GM23338 (cell line): ENCODE data around the gene CHIC2. TPM values are rescaled to one million over a fixed set of nuclear protein-coding genes. Genes with fewer than 3 reads are reported as not detected.

ENCODE experiments used
- ATAC-seq: fragments of 200-7000 bp; cut with Tn5 transposase; 3 replicates; pipeline ENCODE4 v1.9.1; 2020
- DNase-seq: peaks from one replicate; pipeline ENCODE4 v3.0.0-alpha.2; 2015; ENCODE audit warnings: low spot score
- H2AFZ ChIP-seq: fragments of 200-600 bp; sonication (generic); 2 replicates; pipeline ENCODE4 v1.8.0; 2016; ENCODE audit warnings: antibody characterized with exemption, mild to moderate bottlenecking, moderate library complexity
- H3F3A ChIP-seq: fragments of 200-600 bp; sonication (generic); replicated peaks from 2 replicates; pipeline ENCODE4 v1.8.0; 2017; ENCODE audit warnings: antibody characterized with exemption, mixed run types, low read depth
- H3K27ac ChIP-seq: fragments of 200-600 bp; sonication (generic); 2 replicates; pipeline ENCODE4 v1.6.1; 2016; ENCODE audit warnings: low read depth
- H3K27me3 ChIP-seq: fragments of 200-600 bp; sonication (generic); 2 replicates; pipeline ENCODE4 v1.8.0; 2016; ENCODE audit warnings: mild to moderate bottlenecking, mixed run types, moderate library complexity; ENCODE audit not compliant: insufficient read depth
- H3K36me3 ChIP-seq: fragments of 200-600 bp; sonication (generic); 2 replicates; pipeline ENCODE4 v1.8.0; 2016; ENCODE audit warnings: mild to moderate bottlenecking; ENCODE audit not compliant: insufficient read depth
- H3K4me1 ChIP-seq: fragments of 200-600 bp; sonication (generic); 2 replicates; pipeline ENCODE4 v1.8.0; 2016; ENCODE audit warnings: mild to moderate bottlenecking, moderate library complexity; ENCODE audit not compliant: insufficient read depth
- H3K4me2 ChIP-seq: fragments of 200-600 bp; sonication (generic); 2 replicates; pipeline ENCODE4 v1.7.1; 2017; ENCODE audit warnings: mixed run types
- H3K4me3 ChIP-seq: fragments of 200-600 bp; sonication (generic); 2 replicates; pipeline ENCODE4 v1.6.1; 2016; ENCODE audit warnings: mixed run types
- H3K79me2 ChIP-seq: fragments of 200-600 bp; sonication (generic); replicated peaks from 2 replicates; pipeline ENCODE4 v1.8.0; 2017; ENCODE audit warnings: mild to moderate bottlenecking; ENCODE audit not compliant: insufficient read depth
- H3K9me2 ChIP-seq: fragments of 200-600 bp; sonication (generic); 2 replicates; pipeline ENCODE4 v1.8.0; 2017; ENCODE audit not compliant: insufficient read depth
- H4K20me1 ChIP-seq: fragments of 200-600 bp; sonication (generic); replicated peaks from 2 replicates; pipeline ENCODE4 v1.8.0; 2017; ENCODE audit warnings: mild to moderate bottlenecking; ENCODE audit not compliant: insufficient read depth
- H3K27ac Mint-ChIP-seq: 2 replicates; pipeline ENCODE4 v1.8.0; 2020; ENCODE audit warnings: inconsistent platforms, mild to moderate bottlenecking, moderate library complexity, mixed read lengths
- H3K27me3 Mint-ChIP-seq: 3 replicates; pipeline ENCODE4 v1.8.0; 2022; ENCODE audit warnings: low read depth, mild to moderate bottlenecking, moderate library complexity, mixed read lengths, inconsistent platforms; ENCODE audit not compliant: insufficient read depth, poor library complexity
- H3K36me3 Mint-ChIP-seq: 3 replicates; pipeline ENCODE4 v1.8.0; 2021; ENCODE audit warnings: low read depth, mild to moderate bottlenecking, inconsistent platforms, moderate library complexity, mixed read lengths
- H3K4me1 Mint-ChIP-seq: 3 replicates; pipeline ENCODE4 v1.8.0; 2020; ENCODE audit warnings: mild to moderate bottlenecking, inconsistent platforms, mixed read lengths
- H3K4me3 Mint-ChIP-seq: 3 replicates; pipeline ENCODE4 v1.8.0; 2021; ENCODE audit warnings: moderate library complexity, mild to moderate bottlenecking, inconsistent platforms, mixed read lengths
- H3K9me3 Mint-ChIP-seq: 3 replicates; pipeline ENCODE4 v1.8.0; 2020; ENCODE audit warnings: moderate library complexity, mild to moderate bottlenecking, inconsistent platforms, mixed read lengths
- CREB1 ChIP-seq: fragments of 250-450 bp; sonication (Bioruptor Pico); IDR thresholded peaks from 2 replicates; pipeline ENCODE4 v1.5.0; 2020; ENCODE audit warnings: low read depth, mild to moderate bottlenecking, moderate library complexity
- EZH2 ChIP-seq: fragments of 200-600 bp; sonication (generic); IDR thresholded peaks from one replicate; pipeline ENCODE4 v1.8.0; 2017; ENCODE audit warnings: antibody characterized with exemption, mild to moderate bottlenecking, low read depth; ENCODE audit not compliant: unreplicated experiment
- EZH2phosphoT487 ChIP-seq: fragments of 200-600 bp; sonication (generic); IDR thresholded peaks from one replicate; pipeline ENCODE4 v1.8.1; 2018; ENCODE audit warnings: antibody characterized with exemption; ENCODE audit not compliant: unreplicated experiment
- JUNB ChIP-seq: IDR thresholded peaks from one replicate; pipeline ENCODE4 v1.6.1; 2016; ENCODE audit warnings: antibody characterized with exemption; ENCODE audit not compliant: unreplicated experiment
- NANOG ChIP-seq: IDR thresholded peaks from 2 replicates; pipeline ENCODE4 v1.6.1; 2016; ENCODE audit warnings: antibody characterized with exemption, borderline replicate concordance
- POLR2AphosphoS5 ChIP-seq: IDR thresholded peaks from 2 replicates; pipeline ENCODE4 v1.6.1; 2016; ENCODE audit warnings: antibody characterized with exemption, low read depth
- STAT1 ChIP-seq: IDR thresholded peaks from one replicate; pipeline ENCODE4 v1.6.1; 2016; ENCODE audit warnings: antibody characterized with exemption; ENCODE audit not compliant: unreplicated experiment
- ZNF114 ChIP-seq: fragments of 250-450 bp; sonication (Bioruptor Pico); IDR thresholded peaks from 2 replicates; pipeline ENCODE4 v1.5.0; 2020; ENCODE audit warnings: mild to moderate bottlenecking, moderate library complexity
- ZNF331 ChIP-seq: fragments of 250-450 bp; sonication (Bioruptor Pico); IDR thresholded peaks from 2 replicates; pipeline ENCODE4 v1.5.0; 2020; ENCODE audit warnings: low read depth, mild to moderate bottlenecking, moderate library complexity
- polyA plus RNA-seq: library from polyadenylated mRNA; unstranded; fragments of >200 nt; fragmentation: Nextera tagmentation; extraction: Ambion mirVana; gene quantifications from 2 replicates; pipeline ENCODE4 v1.2.1, GENCODE V29; 2016
- total RNA-seq: library from RNA; depleted of rRNA; stranded (reverse); fragments of >200 nt; shearing (Covaris generic); gene quantifications from 2 replicates; pipeline ENCODE4 v1.2.3, GENCODE V29; 2014
- TF ChIP-seq, protein P1 (sequence below): IDR thresholded peaks from one replicate; pipeline ENCODE4 v1.6.1; 2018; ENCODE audit warnings: antibody characterized with exemption; ENCODE audit not compliant: unreplicated experiment
- TF ChIP-seq, protein P2 (sequence below), 2 experiments: fragments of 200-600 bp in 1 of 2; sonication (generic) in 1 of 2; conservative IDR thresholded peaks; 2 replicates each; pipeline versions ENCODE4 v1.5.1 to v1.6.1; 2016 to 2017; ENCODE audit warnings: antibody characterized with exemption in 2 of 2, low read depth in 2 of 2, mild to moderate bottlenecking in 2 of 2, moderate library complexity in 1 of 2
- TF ChIP-seq, protein P3 (sequence below): fragments of 250-450 bp; sonication (Bioruptor Pico); IDR thresholded peaks from 2 replicates; pipeline ENCODE4 v1.5.0; 2020; ENCODE audit warnings: mild to moderate bottlenecking, moderate library complexity
- TF ChIP-seq, protein P4 (sequence below): IDR thresholded peaks from 2 replicates; pipeline ENCODE4 v1.6.1; 2016; ENCODE audit warnings: antibody characterized with exemption

The CHIC2 gene
- total and polyA plus RNA-seq, 2 experiments from 2014 or later = 17.2 to 18.3 TPM

DNA sequence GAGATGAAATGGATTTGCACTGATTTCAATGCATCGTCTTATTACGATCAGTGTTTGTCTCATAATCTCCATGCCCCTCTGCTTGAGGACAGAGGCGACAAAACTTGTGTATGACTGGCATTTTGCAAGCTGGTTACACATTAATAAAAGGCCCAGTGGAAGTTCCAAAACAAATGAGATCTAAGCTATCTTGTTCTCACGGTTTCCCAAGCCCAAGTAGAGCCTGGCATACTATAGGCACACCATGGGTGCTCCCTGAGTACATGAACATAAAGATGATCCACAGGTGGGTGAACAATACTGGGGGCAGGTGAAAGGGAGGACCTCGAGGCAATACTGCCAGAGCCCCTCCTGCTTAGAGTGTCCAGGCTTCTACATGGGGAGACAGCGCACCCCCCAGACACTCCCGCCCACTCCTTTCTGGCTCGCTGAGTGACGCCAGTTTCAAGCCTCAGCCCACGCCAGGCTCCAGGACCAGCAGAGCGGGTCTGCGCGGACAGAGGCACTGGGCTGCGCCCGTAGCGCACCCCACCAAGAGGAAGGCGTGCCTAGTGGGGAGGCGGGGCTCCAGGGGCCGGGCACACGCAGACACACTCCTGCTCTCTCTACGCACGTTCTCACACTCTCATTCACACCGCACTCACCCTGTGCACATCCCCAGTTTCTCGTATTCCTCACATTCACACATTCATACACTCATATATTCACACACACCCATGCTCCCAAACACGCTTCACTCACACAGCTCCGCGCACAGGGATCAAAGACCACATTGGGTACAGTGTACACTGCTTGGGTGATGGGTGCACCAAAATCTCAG is 26.6 kb upstream of the CHIC2 start:
- TF ChIP-seq EZH2 (no peak), POLR2AphosphoS5 (no peak), STAT1 (no peak), ZNF331 (no peak), JUNB (no peak), EZH2phosphoT487 (no peak), CREB1 (CRISPR knock-in tag) (no peak), ZNF114 (CRISPR knock-in tag) (no peak), NANOG (no peak)
- TF ChIP-seq, protein P1, sequence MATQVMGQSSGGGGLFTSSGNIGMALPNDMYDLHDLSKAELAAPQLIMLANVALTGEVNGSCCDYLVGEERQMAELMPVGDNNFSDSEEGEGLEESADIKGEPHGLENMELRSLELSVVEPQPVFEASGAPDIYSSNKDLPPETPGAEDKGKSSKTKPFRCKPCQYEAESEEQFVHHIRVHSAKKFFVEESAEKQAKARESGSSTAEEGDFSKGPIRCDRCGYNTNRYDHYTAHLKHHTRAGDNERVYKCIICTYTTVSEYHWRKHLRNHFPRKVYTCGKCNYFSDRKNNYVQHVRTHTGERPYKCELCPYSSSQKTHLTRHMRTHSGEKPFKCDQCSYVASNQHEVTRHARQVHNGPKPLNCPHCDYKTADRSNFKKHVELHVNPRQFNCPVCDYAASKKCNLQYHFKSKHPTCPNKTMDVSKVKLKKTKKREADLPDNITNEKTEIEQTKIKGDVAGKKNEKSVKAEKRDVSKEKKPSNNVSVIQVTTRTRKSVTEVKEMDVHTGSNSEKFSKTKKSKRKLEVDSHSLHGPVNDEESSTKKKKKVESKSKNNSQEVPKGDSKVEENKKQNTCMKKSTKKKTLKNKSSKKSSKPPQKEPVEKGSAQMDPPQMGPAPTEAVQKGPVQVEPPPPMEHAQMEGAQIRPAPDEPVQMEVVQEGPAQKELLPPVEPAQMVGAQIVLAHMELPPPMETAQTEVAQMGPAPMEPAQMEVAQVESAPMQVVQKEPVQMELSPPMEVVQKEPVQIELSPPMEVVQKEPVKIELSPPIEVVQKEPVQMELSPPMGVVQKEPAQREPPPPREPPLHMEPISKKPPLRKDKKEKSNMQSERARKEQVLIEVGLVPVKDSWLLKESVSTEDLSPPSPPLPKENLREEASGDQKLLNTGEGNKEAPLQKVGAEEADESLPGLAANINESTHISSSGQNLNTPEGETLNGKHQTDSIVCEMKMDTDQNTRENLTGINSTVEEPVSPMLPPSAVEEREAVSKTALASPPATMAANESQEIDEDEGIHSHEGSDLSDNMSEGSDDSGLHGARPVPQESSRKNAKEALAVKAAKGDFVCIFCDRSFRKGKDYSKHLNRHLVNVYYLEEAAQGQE = no peak
- TF ChIP-seq, protein P2, sequence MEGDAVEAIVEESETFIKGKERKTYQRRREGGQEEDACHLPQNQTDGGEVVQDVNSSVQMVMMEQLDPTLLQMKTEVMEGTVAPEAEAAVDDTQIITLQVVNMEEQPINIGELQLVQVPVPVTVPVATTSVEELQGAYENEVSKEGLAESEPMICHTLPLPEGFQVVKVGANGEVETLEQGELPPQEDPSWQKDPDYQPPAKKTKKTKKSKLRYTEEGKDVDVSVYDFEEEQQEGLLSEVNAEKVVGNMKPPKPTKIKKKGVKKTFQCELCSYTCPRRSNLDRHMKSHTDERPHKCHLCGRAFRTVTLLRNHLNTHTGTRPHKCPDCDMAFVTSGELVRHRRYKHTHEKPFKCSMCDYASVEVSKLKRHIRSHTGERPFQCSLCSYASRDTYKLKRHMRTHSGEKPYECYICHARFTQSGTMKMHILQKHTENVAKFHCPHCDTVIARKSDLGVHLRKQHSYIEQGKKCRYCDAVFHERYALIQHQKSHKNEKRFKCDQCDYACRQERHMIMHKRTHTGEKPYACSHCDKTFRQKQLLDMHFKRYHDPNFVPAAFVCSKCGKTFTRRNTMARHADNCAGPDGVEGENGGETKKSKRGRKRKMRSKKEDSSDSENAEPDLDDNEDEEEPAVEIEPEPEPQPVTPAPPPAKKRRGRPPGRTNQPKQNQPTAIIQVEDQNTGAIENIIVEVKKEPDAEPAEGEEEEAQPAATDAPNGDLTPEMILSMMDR (conservative IDR thresholded peaks at IDR 0.05; ENCODE audit: low read depth in 2 of 2) = no peak
- TF ChIP-seq, protein P3, sequence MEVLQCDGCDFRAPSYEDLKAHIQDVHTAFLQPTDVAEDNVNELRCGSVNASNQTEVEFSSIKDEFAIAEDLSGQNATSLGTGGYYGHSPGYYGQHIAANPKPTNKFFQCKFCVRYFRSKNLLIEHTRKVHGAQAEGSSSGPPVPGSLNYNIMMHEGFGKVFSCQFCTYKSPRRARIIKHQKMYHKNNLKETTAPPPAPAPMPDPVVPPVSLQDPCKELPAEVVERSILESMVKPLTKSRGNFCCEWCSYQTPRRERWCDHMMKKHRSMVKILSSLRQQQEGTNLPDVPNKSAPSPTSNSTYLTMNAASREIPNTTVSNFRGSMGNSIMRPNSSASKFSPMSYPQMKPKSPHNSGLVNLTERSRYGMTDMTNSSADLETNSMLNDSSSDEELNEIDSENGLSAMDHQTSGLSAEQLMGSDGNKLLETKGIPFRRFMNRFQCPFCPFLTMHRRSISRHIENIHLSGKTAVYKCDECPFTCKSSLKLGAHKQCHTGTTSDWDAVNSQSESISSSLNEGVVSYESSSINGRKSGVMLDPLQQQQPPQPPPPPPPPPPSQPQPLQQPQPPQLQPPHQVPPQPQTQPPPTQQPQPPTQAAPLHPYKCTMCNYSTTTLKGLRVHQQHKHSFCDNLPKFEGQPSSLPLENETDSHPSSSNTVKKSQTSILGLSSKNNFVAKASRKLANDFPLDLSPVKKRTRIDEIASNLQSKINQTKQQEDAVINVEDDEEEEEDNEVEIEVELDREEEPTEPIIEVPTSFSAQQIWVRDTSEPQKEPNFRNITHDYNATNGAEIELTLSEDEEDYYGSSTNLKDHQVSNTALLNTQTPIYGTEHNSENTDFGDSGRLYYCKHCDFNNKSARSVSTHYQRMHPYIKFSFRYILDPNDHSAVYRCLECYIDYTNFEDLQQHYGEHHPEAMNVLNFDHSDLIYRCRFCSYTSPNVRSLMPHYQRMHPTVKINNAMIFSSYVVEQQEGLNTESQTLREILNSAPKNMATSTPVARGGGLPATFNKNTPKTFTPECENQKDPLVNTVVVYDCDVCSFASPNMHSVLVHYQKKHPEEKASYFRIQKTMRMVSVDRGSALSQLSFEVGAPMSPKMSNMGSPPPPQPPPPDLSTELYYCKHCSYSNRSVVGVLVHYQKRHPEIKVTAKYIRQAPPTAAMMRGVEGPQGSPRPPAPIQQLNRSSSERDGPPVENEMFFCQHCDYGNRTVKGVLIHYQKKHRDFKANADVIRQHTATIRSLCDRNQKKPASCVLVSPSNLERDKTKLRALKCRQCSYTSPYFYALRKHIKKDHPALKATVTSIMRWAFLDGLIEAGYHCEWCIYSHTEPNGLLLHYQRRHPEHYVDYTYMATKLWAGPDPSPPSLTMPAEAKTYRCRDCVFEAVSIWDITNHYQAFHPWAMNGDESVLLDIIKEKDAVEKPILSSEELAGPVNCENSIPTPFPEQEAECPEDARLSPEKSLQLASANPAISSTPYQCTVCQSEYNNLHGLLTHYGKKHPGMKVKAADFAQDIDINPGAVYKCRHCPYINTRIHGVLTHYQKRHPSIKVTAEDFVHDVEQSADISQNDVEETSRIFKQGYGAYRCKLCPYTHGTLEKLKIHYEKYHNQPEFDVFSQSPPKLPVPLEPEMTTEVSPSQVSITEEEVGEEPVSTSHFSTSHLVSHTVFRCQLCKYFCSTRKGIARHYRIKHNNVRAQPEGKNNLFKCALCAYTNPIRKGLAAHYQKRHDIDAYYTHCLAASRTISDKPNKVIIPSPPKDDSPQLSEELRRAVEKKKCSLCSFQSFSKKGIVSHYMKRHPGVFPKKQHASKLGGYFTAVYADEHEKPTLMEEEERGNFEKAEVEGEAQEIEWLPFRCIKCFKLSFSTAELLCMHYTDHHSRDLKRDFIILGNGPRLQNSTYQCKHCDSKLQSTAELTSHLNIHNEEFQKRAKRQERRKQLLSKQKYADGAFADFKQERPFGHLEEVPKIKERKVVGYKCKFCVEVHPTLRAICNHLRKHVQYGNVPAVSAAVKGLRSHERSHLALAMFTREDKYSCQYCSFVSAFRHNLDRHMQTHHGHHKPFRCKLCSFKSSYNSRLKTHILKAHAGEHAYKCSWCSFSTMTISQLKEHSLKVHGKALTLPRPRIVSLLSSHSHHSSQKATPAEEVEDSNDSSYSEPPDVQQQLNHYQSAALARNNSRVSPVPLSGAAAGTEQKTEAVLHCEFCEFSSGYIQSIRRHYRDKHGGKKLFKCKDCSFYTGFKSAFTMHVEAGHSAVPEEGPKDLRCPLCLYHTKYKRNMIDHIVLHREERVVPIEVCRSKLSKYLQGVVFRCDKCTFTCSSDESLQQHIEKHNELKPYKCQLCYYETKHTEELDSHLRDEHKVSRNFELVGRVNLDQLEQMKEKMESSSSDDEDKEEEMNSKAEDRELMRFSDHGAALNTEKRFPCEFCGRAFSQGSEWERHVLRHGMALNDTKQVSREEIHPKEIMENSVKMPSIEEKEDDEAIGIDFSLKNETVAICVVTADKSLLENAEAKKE (CRISPR knock-in tag) = no peak
- TF ChIP-seq, protein P4, sequence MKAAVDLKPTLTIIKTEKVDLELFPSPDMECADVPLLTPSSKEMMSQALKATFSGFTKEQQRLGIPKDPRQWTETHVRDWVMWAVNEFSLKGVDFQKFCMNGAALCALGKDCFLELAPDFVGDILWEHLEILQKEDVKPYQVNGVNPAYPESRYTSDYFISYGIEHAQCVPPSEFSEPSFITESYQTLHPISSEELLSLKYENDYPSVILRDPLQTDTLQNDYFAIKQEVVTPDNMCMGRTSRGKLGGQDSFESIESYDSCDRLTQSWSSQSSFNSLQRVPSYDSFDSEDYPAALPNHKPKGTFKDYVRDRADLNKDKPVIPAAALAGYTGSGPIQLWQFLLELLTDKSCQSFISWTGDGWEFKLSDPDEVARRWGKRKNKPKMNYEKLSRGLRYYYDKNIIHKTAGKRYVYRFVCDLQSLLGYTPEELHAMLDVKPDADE = no peak

More for the DNA sequence above, 26.6 kb upstream of the CHIC2 start:
- peaks cover 6% of the 10 kb centered on the region; the same call in 1 of the 2 replicates for H3K9me2 ChIP-seq
- H3K36me3 Mint-ChIP-seq = no peaks in the 10 kb centered on the region
- ATAC-seq (peak; percentile 73), DNase-seq (peak; percentile 47)
- H3K4me1 ChIP-seq = peaks cover 42% of the 10 kb centered on the region
- H3K36me3 ChIP-seq = no peaks in the 10 kb centered on the region
- no peaks in the 10 kb centered on the region for H3K9me3 Mint-ChIP-seq
- H3K27me3 Mint-ChIP-seq = peaks cover 63% of the 10 kb centered on the region
- peaks cover 93% of the 10 kb centered on the region for H3K27me3 ChIP-seq
- H4K20me1 ChIP-seq = peaks cover 7% of the 10 kb centered on the region; the same call in 1 of the 2 replicates
- H2AFZ ChIP-seq = 0 out of 2 replicates have a peak overlapping the region, but pooled peaks have one; percentile 45
- H3K4me2 ChIP-seq = peak overlapping the region; percentile 93
- H3K27ac ChIP-seq = no peak overlapping the region
- peak overlapping the region; percentile 76 for H3K4me3 Mint-ChIP-seq
- no peak overlapping the region for H3K27ac Mint-ChIP-seq
- H3K4me3 ChIP-seq = peak overlapping the region; percentile 68
- peaks cover 41% of the 10 kb centered on the region for H3K4me1 Mint-ChIP-seq
- no peaks in the 10 kb centered on the region for H3K79me2 ChIP-seq
- H3F3A ChIP-seq = peaks cover 30% of the 10 kb centered on the region
